HEK293T (cell line): Measurements from ENCODE around the gene ARHGAP25.

Experiments used
- CTBP1 ChIP-seq: fragments of 450-650 bp; IDR thresholded peaks from 2 replicates; pipeline ENCODE4 v1.6.1; 2016; ENCODE audit warnings: borderline replicate concordance
- FOXM1 ChIP-seq: fragments of 450-650 bp; IDR thresholded peaks from 2 replicates; pipeline ENCODE4 v1.6.1; 2017; ENCODE audit warnings: mild to moderate bottlenecking, borderline replicate concordance
- HDGF ChIP-seq: fragments of 450-650 bp; IDR thresholded peaks from 2 replicates; pipeline ENCODE4 v1.6.1; 2017; ENCODE audit warnings: antibody characterized with exemption, borderline replicate concordance
- SP1 ChIP-seq: fragments of 450-650 bp; IDR thresholded peaks from 2 replicates; pipeline ENCODE4 v1.6.1; 2017

DNA sequence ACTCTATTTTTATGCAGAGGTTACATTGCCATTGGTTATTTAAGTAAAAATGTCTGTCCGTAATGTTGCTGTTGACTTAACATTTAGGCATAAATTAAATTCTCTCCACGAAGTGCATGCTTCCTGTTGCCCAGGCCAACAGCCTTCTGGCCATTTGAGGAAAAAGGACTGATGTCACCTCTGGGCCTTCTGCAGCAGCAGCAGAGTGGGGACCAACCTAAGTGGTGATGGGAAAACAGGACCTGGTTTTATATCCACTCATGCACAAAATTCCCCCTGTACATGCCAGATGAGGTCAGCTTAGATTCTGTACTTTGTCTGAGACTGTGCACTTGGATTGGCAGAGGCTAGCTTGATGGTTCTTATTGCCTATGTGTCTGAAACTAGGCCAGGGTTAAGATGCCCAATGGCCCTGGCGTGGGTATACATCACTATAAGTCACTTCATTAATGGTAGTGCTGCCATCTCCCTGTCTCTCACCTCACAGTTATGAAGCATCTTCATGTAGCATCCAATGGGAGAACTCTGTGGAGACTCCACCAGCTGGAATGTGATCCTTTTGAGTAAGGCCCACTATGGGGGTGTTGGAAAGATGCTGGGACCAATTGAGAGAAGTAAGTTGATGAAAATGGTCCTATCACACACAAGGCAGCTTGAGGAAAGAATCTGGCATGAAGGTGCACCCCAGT lies 4.4 kb downstream of the ARHGAP25 start:
- TF ChIP-seq FOXM1 (no peak), SP1 (no peak), CTBP1 (no peak), HDGF (no peak)
